Karpas-422 (cell line): ENCODE results near the gene C6orf136. TPM values are rescaled to one million over a fixed set of nuclear protein-coding genes. Genes with fewer than 3 reads are reported as not detected.
A peak's percentile ranks its signal among the peaks of the same experiment; 100 is the strongest.

Source experiments
- DNase-seq: peaks from one replicate; pipeline ENCODE4 v3.0.0-alpha.2; 2015
- H2AFZ ChIP-seq: fragments of 200-600 bp; sonication (generic); 2 replicates; pipeline ENCODE4 v1.6.1; 2014; ENCODE audit warnings: antibody characterized with exemption, low read length, mixed read lengths
- H3K27ac ChIP-seq: fragments of 200-600 bp; sonication (generic); 2 replicates; pipeline ENCODE4 v1.5.1; 2014; ENCODE audit warnings: mild to moderate bottlenecking, low read length, moderate library complexity
- H3K27me3 ChIP-seq: fragments of 200-600 bp; sonication (generic); 2 replicates; pipeline ENCODE4 v1.6.1; 2014; ENCODE audit warnings: low read length, mixed read lengths
- H3K36me3 ChIP-seq: fragments of 200-600 bp; sonication (generic); 2 replicates; pipeline ENCODE4 v1.6.1; 2014; ENCODE audit warnings: low read length, mixed read lengths; ENCODE audit not compliant: insufficient read depth
- H3K4me1 ChIP-seq: fragments of 200-600 bp; sonication (generic); 2 replicates; pipeline ENCODE4 v1.6.1; 2014; ENCODE audit warnings: mild to moderate bottlenecking, low read length, mixed read lengths
- H3K4me2 ChIP-seq: fragments of 200-600 bp; sonication (generic); 2 replicates; pipeline ENCODE4 v1.6.1; 2014; ENCODE audit warnings: low read length, low read depth, mild to moderate bottlenecking; ENCODE audit not compliant: poor library complexity, severe bottlenecking
- H3K4me3 ChIP-seq: fragments of 200-600 bp; sonication (generic); 2 replicates; pipeline ENCODE4 v1.5.1; 2014; ENCODE audit warnings: mild to moderate bottlenecking, antibody characterized with exemption, low read length, mixed read lengths
- H3K79me2 ChIP-seq: fragments of 200-600 bp; sonication (generic); 2 replicates; pipeline ENCODE4 v1.6.1; 2014; ENCODE audit warnings: mild to moderate bottlenecking, low read length, mixed read lengths
- H3K9ac ChIP-seq: fragments of 200-600 bp; sonication (generic); 2 replicates; pipeline ENCODE4 v1.6.0; 2014; ENCODE audit warnings: low read length
- H3K9me2 ChIP-seq: fragments of 200-600 bp; sonication (generic), shearing (Covaris generic); replicated peaks from 2 replicates; pipeline ENCODE4 v1.6.0; 2014; ENCODE audit warnings: mild to moderate bottlenecking, low read length, moderate library complexity; ENCODE audit not compliant: insufficient read depth
- H3K9me3 ChIP-seq: fragments of 300-700, 200-600 bp; sonication (generic); 2 replicates; pipeline ENCODE4 v1.6.1; 2014; ENCODE audit warnings: low read length, mixed read lengths
- H4K20me1 ChIP-seq: fragments of 200-600 bp; sonication (generic); 2 replicates; pipeline ENCODE4 v1.6.1; 2014; ENCODE audit warnings: mild to moderate bottlenecking, antibody characterized with exemption, low read length, low read depth; ENCODE audit not compliant: insufficient read depth
- total RNA-seq: library from RNA; depleted of rRNA; stranded (reverse); fragments of >200 nt; shearing (Covaris generic); gene quantifications from 2 replicates; pipeline ENCODE4 v1.2.3, GENCODE V29; 2014; ENCODE audit warnings: low replicate concordance

C6orf136 gene
- total RNA-seq, 1 experiment from 2014 or later, result 5.6 TPM

- Histone ChIP-seq H4K20me1 (peaks cover 8% of the 10 kb centered on the region; the same call in 1 of the 2 replicates), H3K4me3 (peak overlapping the region; percentile 80), H3K4me1 (peaks cover 47% of the 10 kb centered on the region), H3K9ac (peak overlapping the region; percentile 64), H3K9me2 (no peaks in the 10 kb centered on the region), H3K27me3 (no peaks in the 10 kb centered on the region), H3K27ac (peak overlapping the region; percentile 79), H3K9me3 (no peaks in the 10 kb centered on the region), H2AFZ (no peak overlapping the region), H3K79me2 (peaks cover 55% of the 10 kb centered on the region), H3K36me3 (peaks cover 26% of the 10 kb centered on the region), H3K4me2 (peak overlapping the region; percentile 97)
- no peak for DNase-seq
Observed at GRCh38 chr6:30679765-30680535, 33.0 kb downstream of the C6orf136 start.

GRCh38 chr6:30681766-30682142 lies 34.8 kb downstream of the C6orf136 start:
- peaks cover 8% of the 10 kb centered on the region; the same call in 1 of the 2 replicates for H4K20me1 ChIP-seq
- H3K9me3 ChIP-seq, result no peaks in the 10 kb centered on the region
- peaks cover 70% of the 10 kb centered on the region for H3K79me2 ChIP-seq

GRCh38 chr6:30682143-30683117 lies 35.5 kb downstream of the C6orf136 start:
- DNase-seq, result peak; percentile 96
- peak overlapping the region; percentile 96 for H3K9ac ChIP-seq
- H3K27me3 ChIP-seq, result no peaks in the 10 kb centered on the region
- H3K36me3 ChIP-seq, result peaks cover 17% of the 10 kb centered on the region
- no peak overlapping the region for H2AFZ ChIP-seq
- H3K9me2 ChIP-seq, result no peaks in the 10 kb centered on the region
- H3K4me2 ChIP-seq, result peak overlapping the region; percentile 97
- H3K4me3 ChIP-seq, result peak overlapping the region; percentile 80
- peaks cover 61% of the 10 kb centered on the region for H3K4me1 ChIP-seq
- peaks cover 8% of the 10 kb centered on the region; the same call in 1 of the 2 replicates for H4K20me1 ChIP-seq
- no peaks in the 10 kb centered on the region for H3K9me3 ChIP-seq
- H3K27ac ChIP-seq, result peak overlapping the region; percentile 98
- H3K79me2 ChIP-seq, result peaks cover 70% of the 10 kb centered on the region

More at GRCh38 chr6:30681766-30682142, 34.8 kb downstream of the C6orf136 start:
- peak overlapping the region; percentile 96 for H3K9ac ChIP-seq
- H3K4me2 ChIP-seq, result peak overlapping the region; percentile 97
- H3K9me2 ChIP-seq, result no peaks in the 10 kb centered on the region
- DNase-seq, result no peak
- no peaks in the 10 kb centered on the region for H3K27me3 ChIP-seq
- H3K4me1 ChIP-seq, result peaks cover 60% of the 10 kb centered on the region
- peaks cover 19% of the 10 kb centered on the region for H3K36me3 ChIP-seq
- peak overlapping the region; percentile 80 for H3K4me3 ChIP-seq
- no peak overlapping the region for H2AFZ ChIP-seq
- H3K27ac ChIP-seq, result peak overlapping the region; percentile 98

- Histone ChIP-seq H3K9me3 (no peaks in the 10 kb centered on the region), H4K20me1 (peaks cover 8% of the 10 kb centered on the region; the same call in 1 of the 2 replicates), H3K27ac (peak overlapping the region; percentile 98), H3K4me2 (peak overlapping the region; percentile 97), H3K9ac (peak overlapping the region; percentile 96), H3K4me1 (peaks cover 70% of the 10 kb centered on the region), H3K36me3 (peaks cover 13% of the 10 kb centered on the region), H3K4me3 (peak overlapping the region; percentile 80), H2AFZ (no peak overlapping the region), H3K9me2 (no peaks in the 10 kb centered on the region), H3K27me3 (no peaks in the 10 kb centered on the region), H3K79me2 (peaks cover 70% of the 10 kb centered on the region)
- DNase-seq, result peak; percentile 65
Observed at GRCh38 chr6:30683183-30683979, 36.4 kb downstream of the C6orf136 start.

GRCh38 chr6:30683980-30684338 lies 37.0 kb downstream of the C6orf136 start:
- H3K27ac ChIP-seq, result peak overlapping the region; percentile 98
- no peaks in the 10 kb centered on the region for H3K9me2 ChIP-seq
- H3K4me3 ChIP-seq, result peak overlapping the region; percentile 80
- peaks cover 66% of the 10 kb centered on the region for H3K79me2 ChIP-seq
- no peak overlapping the region for H2AFZ ChIP-seq
- peaks cover 9% of the 10 kb centered on the region for H3K36me3 ChIP-seq
- H3K27me3 ChIP-seq, result no peaks in the 10 kb centered on the region
- peak overlapping the region; percentile 97 for H3K4me2 ChIP-seq
- no peaks in the 10 kb centered on the region for H3K9me3 ChIP-seq
- peak overlapping the region; percentile 96 for H3K9ac ChIP-seq
- H3K4me1 ChIP-seq, result peaks cover 72% of the 10 kb centered on the region
- peaks cover 8% of the 10 kb centered on the region; the same call in 1 of the 2 replicates for H4K20me1 ChIP-seq
- peak; percentile 56 for DNase-seq

- H3K9me3 ChIP-seq, result no peaks in the 10 kb centered on the region
- H3K4me3 ChIP-seq, result peak overlapping the region; percentile 80
- H3K79me2 ChIP-seq, result peaks cover 69% of the 10 kb centered on the region
- H2AFZ ChIP-seq, result no peak overlapping the region
- peak; percentile 90 for DNase-seq
- H4K20me1 ChIP-seq, result peaks cover 8% of the 10 kb centered on the region; the same call in 1 of the 2 replicates
- H3K27me3 ChIP-seq, result no peaks in the 10 kb centered on the region
- peak overlapping the region; percentile 96 for H3K9ac ChIP-seq
- peak overlapping the region; percentile 98 for H3K27ac ChIP-seq
- no peaks in the 10 kb centered on the region for H3K9me2 ChIP-seq
- H3K36me3 ChIP-seq, result peaks cover 9% of the 10 kb centered on the region
- peak overlapping the region; percentile 97 for H3K4me2 ChIP-seq
- H3K4me1 ChIP-seq, result peaks cover 72% of the 10 kb centered on the region
Observed at GRCh38 chr6:30684386-30685156, 37.6 kb downstream of the C6orf136 start.
